Measurements from ENCODE around the gene CORO2A. TPM values are rescaled to one million over a fixed set of nuclear protein-coding genes. Genes with fewer than 3 reads are reported as not detected.

The CORO2A gene
- total and polyA plus RNA-seq, 8 donors: 0.20 to 1.3 (median 0.60) TPM

GRCh38 chr9:98230304-98230703, 37.9 kb upstream of the CORO2A start:
- DNase-seq: no peak
- intact Hi-C loops (cut with DNase I): no loop called here
- Histone ChIP-seq H3K27me3 (no peaks in the 10 kb centered on the region), H3K27ac (no peak overlapping the region), H3K9me3 (no peaks in the 10 kb centered on the region), H3K4me3 (no peak overlapping the region), H3K4me1 (no peaks in the 10 kb centered on the region), H3K36me3 (no peaks in the 10 kb centered on the region)
- FAIRE-seq: no peak
- no peak for TF ChIP-seq CTCF (IDR thresholded peaks at IDR 0.05)
- WGBS, 2 donors: 92 to 93% methylated on average over 6 of the region's 6 CpGs
- no peak for ATAC-seq

- Histone ChIP-seq H3K9me3 (no peaks in the 10 kb centered on the region), H3K27ac (no peak overlapping the region), H3K4me1 (no peaks in the 10 kb centered on the region), H3K36me3 (no peaks in the 10 kb centered on the region), H3K4me3 (no peak overlapping the region), H3K27me3 (no peaks in the 10 kb centered on the region)
- no peak for ATAC-seq
- intact Hi-C loops (cut with DNase I): no loop called here
- DNase-seq: no peak
- FAIRE-seq: no peak
- no peak for TF ChIP-seq CTCF (IDR thresholded peaks at IDR 0.05)
- WGBS, 2 donors: 88 to 94% methylated on average over 3 of the region's 3 CpGs
These were observed 37.2 kb upstream of the CORO2A start for GRCh38 chr9:98229620-98230019.

GRCh38 chr9:98229090-98229395, 36.6 kb upstream of the CORO2A start:
- H3K27me3 ChIP-seq: no peaks in the 10 kb centered on the region
- H3K4me1 ChIP-seq: no peaks in the 10 kb centered on the region
- intact Hi-C loops (cut with DNase I): no loop called here
- no peak overlapping the region for H3K27ac ChIP-seq
- no peak for FAIRE-seq
- TF ChIP-seq CTCF (IDR thresholded peaks at IDR 0.05): no peak
- DNase-seq: no peak
- no peak for ATAC-seq
- no peaks in the 10 kb centered on the region for H3K9me3 ChIP-seq
- H3K4me3 ChIP-seq: no peak overlapping the region
- WGBS, 2 donors: 81 to 84% methylated on average over 4 of the region's 4 CpGs
- H3K36me3 ChIP-seq: no peaks in the 10 kb centered on the region

GRCh38 chr9:98228392-98229089, 36.1 kb upstream of the CORO2A start:
- ATAC-seq: no peak
- Histone ChIP-seq H3K4me3 (no peak overlapping the region), H3K9me3 (no peaks in the 10 kb centered on the region), H3K4me1 (no peaks in the 10 kb centered on the region), H3K27me3 (no peaks in the 10 kb centered on the region), H3K36me3 (no peaks in the 10 kb centered on the region), H3K27ac (no peak overlapping the region)
- TF ChIP-seq CTCF (IDR thresholded peaks at IDR 0.05): no peak
- DNase-seq: no peak
- intact Hi-C loops (cut with DNase I): no loop called here
- FAIRE-seq: no peak
- WGBS, 2 donors: 67 to 71% methylated on average over 10 of the region's 10 CpGs

GRCh38 chr9:98227883-98228282, 35.4 kb upstream of the CORO2A start:
- TF ChIP-seq CTCF (IDR thresholded peaks at IDR 0.05): no peak
- intact Hi-C loops (cut with DNase I): no loop called here
- H3K36me3 ChIP-seq: no peaks in the 10 kb centered on the region
- FAIRE-seq: no peak
- no peak for ATAC-seq
- no peaks in the 10 kb centered on the region for H3K27me3 ChIP-seq
- 76 to 85% methylated on average over 7 of the region's 7 CpGs for WGBS, 2 donors
- H3K9me3 ChIP-seq: no peaks in the 10 kb centered on the region
- no peak for DNase-seq
- H3K4me1 ChIP-seq: no peaks in the 10 kb centered on the region
- H3K4me3 ChIP-seq: no peak overlapping the region
- no peak overlapping the region for H3K27ac ChIP-seq
